Renal pelvis (tissue), 4 donors: ENCODE measurements around the gene UBE2Q1. TPM values are rescaled to one million over a fixed set of nuclear protein-coding genes. Genes with fewer than 3 reads are reported as not detected.
A peak's percentile ranks its signal among the peaks of the same experiment; 100 is the strongest.
"Not testable (repeated sequence)": the region's sequence is repeated elsewhere in the genome, so short reads cannot be mapped to it uniquely, and the experiment has no call there.

Experiments used
- DNase-seq: peaks from one replicate; pipeline ENCODE4 v3.0.0-alpha.2; 2013
- polyA plus RNA-seq, 3 donors: library from polyadenylated mRNA; unstranded; fragments of 120-200 nt; gene quantifications; one replicate each; pipeline ENCODE4 v1.2.1, GENCODE V29; 2013; ENCODE audit not compliant: insufficient read length in 3 of 3

Gene UBE2Q1
- polyA plus RNA-seq, 3 donors: 114 to 121 (median 117) TPM

DNA sequence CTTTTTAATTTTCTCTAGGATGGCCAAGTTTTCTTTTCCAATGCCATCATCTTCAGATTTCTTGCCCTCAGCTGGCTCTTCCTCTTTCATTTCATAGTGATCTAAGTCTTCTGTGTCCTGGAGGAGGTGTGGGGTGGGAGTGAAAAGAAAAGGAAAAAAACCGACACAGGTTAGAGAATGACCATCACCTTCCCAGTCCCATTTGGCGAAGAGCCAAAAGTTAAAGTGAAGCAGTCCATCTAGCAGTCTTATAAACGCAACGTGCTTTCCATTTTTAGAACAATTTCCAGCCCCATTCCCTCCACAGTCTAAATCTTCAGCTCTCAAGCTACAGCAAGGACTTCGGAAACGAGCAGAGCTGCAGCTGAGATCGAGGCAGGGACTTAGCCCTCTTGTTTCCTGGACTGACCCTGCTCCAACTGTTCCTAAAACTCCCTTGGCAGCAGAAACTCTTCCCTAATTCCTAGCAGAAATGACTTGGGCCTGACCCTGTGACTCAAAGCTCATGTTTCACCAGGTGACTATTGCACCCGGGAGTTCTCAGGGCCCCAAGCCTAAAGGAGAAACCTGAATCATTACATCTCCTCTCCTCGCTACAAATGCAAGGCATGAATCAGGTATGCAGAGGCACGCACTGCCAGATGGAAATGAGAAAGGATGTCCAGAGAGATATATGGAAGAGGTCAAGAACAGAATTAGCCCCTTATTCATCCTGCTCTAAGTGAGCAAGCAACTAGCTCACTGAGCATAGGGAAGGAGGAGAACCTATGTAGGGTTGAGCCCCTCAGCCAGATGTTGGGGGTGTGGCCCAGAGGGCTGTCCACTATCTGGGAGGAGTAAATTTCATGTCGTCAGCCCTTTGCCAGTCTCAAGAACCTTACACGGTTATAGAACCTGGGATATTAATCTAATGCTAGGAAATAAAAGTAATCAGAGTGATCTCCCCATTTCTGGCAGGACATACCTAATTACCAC lies 5.1 kb downstream of the UBE2Q1 start:
- DNase-seq: no peak

GRCh38 chr1:154552036-154552435 lies 6.4 kb downstream of the UBE2Q1 start:
- no peak for DNase-seq

DNA sequence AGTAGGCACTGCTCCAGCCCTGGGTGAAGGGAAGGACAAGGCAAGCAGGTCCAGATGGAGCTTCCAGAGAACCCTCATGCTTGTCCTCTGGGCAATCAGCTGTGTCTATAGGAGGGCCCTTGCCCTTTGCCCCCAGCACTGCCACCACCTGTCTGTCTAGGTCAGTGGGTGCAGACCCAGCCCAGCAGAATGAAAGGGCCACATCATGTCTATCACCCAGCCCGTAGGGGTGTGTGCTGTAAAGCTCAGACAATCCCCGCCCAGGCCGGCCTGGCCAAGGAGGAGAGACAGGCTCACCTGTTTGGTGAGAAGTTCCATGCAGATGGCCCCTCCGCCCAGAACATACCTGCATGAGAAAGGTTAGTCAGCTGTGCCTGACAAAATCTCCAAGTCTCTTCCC lies 7.0 kb downstream of the UBE2Q1 start:
- DNase-seq: no peak

GRCh38 chr1:154550657-154551056 lies 7.8 kb downstream of the UBE2Q1 start:
- no peak for DNase-seq

DNA sequence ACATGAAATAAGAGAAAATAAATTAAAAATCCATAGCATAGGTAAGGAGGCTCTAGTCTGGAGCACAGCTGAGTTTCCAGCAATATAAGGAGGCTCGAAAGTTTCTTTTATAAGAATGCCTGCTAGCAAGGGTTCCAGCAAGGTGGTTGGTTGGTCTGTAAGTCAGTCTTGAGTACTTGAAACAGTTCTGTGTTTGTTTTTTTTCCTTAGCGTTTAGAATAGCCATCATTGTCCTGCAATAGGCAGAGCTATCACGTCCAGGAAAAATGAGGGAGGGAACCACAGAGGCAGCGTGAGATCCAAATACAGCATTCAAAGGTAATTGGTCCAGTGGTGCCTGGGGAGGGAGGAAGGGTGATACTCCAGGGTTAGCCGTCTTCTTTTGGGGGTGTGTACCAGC lies 8.4 kb downstream of the UBE2Q1 start:
- no peak for DNase-seq

DNA sequence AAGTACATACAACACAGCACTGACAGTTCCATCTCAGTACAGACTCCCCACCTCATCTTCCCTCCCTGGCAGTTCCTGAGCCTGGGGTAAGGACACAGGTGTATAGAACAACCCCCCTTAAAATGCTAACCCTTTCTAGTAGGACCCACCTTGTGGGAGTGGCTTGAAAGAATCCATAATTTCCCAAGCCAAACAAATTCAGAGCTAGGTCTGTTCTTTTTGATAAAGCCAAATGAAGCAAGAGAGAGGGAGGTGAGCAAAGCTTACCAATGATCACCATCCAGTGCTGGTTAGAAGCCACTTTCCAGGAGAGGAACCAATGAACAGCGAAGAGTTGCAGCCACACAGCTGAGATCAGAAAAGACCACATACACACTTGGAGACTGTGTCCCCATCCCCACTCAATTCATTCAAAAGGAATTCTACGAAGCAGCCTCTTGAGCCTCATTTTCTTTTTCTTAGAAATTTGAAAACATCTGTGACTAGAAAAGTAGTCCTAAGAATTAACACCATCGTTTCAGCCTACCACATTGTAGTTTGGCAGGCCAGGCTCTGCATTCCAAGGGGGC lies 9.2 kb downstream of the UBE2Q1 start:
- no peak for DNase-seq

DNA sequence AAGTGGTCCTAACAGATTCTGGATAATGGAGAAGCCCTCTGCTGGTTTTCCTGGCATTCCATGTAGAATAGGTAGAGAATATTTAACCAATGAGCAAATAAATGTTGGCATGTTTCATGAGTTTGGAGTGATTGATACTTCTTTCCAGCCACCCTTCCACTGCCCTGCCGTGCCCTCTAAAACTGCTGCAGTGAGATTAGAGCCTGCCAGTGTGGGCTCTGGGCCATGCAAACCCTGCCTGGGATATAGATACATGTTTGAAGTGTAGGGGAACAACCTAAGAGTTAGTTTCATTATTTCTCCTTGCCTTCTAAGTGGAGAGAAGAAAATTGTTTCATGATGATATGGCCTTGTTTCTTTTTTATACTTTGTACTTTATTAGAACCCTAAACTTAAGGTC lies 10.4 kb downstream of the UBE2Q1 start:
- DNase-seq: no peak

DNA sequence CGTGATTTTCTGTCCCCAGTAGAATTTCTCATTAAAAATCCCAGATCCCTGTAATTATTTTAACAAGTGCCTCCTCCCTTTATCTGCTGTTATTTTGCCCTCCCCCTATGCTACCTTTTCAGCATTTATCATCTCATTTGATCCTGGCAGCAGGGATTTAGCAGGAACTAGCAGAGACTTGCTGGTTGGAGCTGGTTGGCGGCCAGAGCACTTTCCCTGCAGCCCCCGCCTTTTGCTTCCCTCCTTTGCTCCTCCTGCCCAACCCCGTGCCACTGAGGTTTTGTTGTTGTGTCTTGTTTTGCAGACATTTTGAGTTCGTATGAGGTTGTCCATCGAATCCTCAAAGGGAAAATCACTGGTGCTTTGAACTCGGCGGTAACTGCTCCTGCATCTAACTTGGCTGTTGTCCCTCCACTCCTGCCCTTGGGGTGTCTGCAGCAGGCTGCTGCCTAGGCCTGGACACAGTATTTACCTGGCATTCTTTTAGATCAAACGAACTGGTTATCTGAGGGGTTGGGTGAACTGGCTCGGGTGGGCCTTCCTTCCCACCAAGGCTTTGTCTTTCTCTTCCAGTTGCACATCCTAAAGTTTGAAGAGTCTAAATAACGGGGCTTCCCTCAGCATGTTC lies 11.2 kb downstream of the UBE2Q1 start:
- no peak for DNase-seq

- DNase-seq: peak; percentile 10
These were observed 12.0 kb downstream of the UBE2Q1 start for GRCh38 chr1:154546264-154547063.

- DNase-seq: no peak
These were observed 17.2 kb downstream of the UBE2Q1 start for GRCh38 chr1:154541231-154541630.

DNA sequence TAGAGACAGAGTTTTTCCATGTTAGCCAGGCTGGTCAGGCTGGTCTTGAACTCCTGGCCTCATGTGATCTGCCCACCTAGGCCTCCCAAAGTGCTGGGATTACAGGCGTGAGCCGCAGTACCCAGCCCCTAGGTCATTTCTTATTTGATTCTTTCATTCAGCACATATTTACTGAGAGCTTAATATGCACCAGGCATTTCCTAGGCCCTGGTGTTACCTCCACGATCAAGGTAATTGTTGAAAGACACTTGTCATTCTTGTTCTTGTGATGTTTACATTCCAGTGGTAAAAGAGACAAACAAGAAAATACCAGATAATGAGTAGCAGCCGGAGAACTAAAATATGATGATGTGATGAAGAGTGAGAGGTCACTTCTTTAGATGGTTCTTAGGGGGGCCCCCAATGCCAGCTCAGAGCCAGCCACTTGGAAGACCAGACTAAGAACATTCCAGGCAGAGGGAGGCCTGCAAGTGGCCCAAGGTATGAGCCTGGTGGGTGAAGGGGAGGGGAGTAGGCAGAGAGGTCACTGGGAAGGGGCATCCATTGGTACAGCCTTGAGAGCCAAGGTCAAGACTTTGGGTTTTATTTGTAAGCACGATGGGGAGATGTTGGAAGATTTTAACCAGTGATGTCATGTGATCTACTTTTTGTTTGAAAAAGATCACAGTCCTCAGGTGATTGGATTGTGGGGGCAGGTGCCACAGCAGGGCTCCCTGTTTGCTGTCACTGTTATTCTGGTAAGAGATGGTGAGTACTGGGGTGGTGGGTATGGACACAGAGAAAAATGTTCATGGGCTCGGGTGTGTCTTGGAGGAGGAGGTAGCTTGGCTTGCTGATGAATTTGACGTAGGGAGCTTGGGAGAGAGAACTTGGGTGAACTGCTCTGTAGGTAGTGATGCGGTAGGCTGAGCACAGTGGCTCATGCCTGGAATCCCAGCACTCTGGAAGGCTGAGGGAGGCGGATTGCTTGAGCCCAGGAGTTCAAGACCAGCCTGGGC lies 18.7 kb downstream of the UBE2Q1 start:
- DNase-seq: no peak

- DNase-seq: no peak
These were observed 21.9 kb downstream of the UBE2Q1 start for GRCh38 chr1:154536570-154536969.

- peak; percentile 21 for DNase-seq
These were observed 24.3 kb downstream of the UBE2Q1 start for GRCh38 chr1:154533952-154534844.

GRCh38 chr1:154531950-154532349 lies 26.5 kb downstream of the UBE2Q1 start:
- DNase-seq: not testable (repeated sequence)

GRCh38 chr1:154529308-154529707 lies 29.2 kb downstream of the UBE2Q1 start:
- DNase-seq: no peak

- DNase-seq: no peak
These were observed 31.3 kb downstream of the UBE2Q1 start for GRCh38 chr1:154527192-154527591.

DNA sequence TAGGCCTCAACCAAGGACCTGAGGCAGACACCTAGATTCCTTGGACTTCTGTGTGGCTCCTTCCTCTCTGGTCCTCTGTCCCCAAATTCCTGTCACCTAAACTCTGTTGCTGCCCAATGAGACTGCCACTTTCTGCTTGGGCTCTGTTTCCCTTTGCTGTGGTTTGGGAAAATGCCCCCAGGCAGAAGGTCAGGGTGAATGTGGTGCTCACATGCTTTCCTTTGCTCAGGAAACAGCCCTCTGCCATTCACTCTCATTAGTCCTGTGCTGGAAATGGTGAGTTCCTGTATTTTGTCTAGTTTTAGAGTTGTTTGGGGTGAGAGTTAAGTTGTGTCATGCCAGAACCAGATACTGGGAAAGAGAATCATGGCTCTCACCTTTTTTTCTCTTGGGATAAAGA lies 33.6 kb downstream of the UBE2Q1 start:
- no peak for DNase-seq

GRCh38 chr1:154521695-154522094 lies 36.8 kb downstream of the UBE2Q1 start:
- no peak for DNase-seq

DNA sequence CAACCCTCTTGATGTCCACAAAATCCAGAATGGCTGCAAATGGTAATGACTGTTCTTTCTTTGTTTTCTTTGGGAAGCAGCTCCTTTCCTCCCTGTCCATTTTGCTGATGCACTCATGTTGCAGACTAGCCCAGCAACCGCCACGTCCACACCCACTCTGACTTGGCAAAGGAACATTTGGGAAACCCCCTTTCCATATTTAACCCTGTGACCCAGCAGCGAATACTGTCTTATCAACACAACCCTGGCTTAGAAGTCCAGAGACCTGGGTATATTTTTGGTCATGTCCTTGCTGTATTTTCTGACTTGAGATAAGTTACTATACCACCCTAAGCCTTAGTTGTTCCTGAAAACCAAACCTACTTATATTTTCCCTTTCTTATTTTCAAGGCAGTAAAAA lies 38.1 kb downstream of the UBE2Q1 start:
- DNase-seq: no peak

DNA sequence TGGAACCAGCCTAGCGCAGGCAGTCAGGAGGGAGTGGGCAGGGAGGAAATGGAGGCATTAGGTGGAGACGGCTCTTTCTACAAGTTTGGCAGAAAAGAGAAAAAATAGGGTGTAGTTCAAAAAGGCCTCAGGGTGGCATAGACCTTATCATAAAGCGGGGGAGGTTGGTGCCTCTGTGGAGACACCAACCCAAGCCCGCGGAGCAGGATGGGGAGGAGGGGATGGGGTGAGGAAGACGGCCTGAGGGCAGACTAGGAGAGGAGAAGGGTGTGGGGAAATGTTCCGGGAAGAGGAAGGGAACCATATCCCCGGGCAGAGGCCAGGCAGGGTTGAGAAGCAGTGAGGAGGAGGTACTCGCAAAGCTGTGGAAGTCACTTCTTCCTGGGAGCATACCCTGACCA lies 38.9 kb downstream of the UBE2Q1 start:
- no peak for DNase-seq
